Measurements from ENCODE around the gene SNAP47.

- TF ChIP-seq CTCF (IDR thresholded peaks at IDR 0.05; ENCODE audit: poor library complexity) (no peak), EZH2phosphoT487 (IDR thresholded peaks at IDR 0.05; ENCODE audit: low read depth, severe bottlenecking, unreplicated experiment) (no peak)
These were observed 2.5 kb upstream of the SNAP47 start for GRCh38 chr1:227732586-227733308.

Measured in hepatocyte (in vitro differentiated cells).